HG03095 (cell line): ENCODE results near the gene FKBP1C.
"Not testable (repeated sequence)": the region's sequence is repeated elsewhere in the genome, so short reads cannot be mapped to it uniquely, and the experiment has no call there.

Experiments used
- ATAC-seq: cut with Tn5 transposase; IDR thresholded peaks from one replicate; pipeline ENCODE4 v1.9.1; 2021; ENCODE audit warnings: moderate library complexity; ENCODE audit not compliant: unreplicated experiment

FKBP1C gene

GRCh38 chr6:63211343-63211742 is at the start of gene FKBP1C:
Gene FKBP1C (plus strand): TSS chr6:63211469.
- ATAC-seq: not testable (repeated sequence)

- ATAC-seq: not testable (repeated sequence)
Measured at GRCh38 chr6:63164047-63164803, 47.0 kb upstream of the FKBP1C start.

GRCh38 chr6:63174173-63174572 is 37.1 kb upstream of the FKBP1C start:
- ATAC-seq: no peak

- ATAC-seq: no peak
Measured at GRCh38 chr6:63176181-63176580, 35.1 kb upstream of the FKBP1C start.

GRCh38 chr6:63180367-63180766 is 30.9 kb upstream of the FKBP1C start:
- ATAC-seq: no peak

- no peak for ATAC-seq
Measured at GRCh38 chr6:63186970-63187369, 24.3 kb upstream of the FKBP1C start.

GRCh38 chr6:63188828-63189227 is 22.4 kb upstream of the FKBP1C start:
- ATAC-seq: no peak

GRCh38 chr6:63193324-63193723 is 17.9 kb upstream of the FKBP1C start:
- ATAC-seq: no peak

- no peak for ATAC-seq
Measured at GRCh38 chr6:63197741-63198140, 13.5 kb upstream of the FKBP1C start.

- ATAC-seq: no peak
Measured at GRCh38 chr6:63213325-63213724, 2.1 kb downstream of the FKBP1C start.

- ATAC-seq: no peak
Measured at GRCh38 chr6:63214816-63215215, 3.5 kb downstream of the FKBP1C start.

- ATAC-seq: no peak
Measured at GRCh38 chr6:63224179-63224578, 12.9 kb downstream of the FKBP1C start.

- not testable (repeated sequence) for ATAC-seq
Measured at GRCh38 chr6:63225987-63226386, 14.7 kb downstream of the FKBP1C start.

- ATAC-seq: not testable (repeated sequence)
Measured at GRCh38 chr6:63227928-63228894, 16.9 kb downstream of the FKBP1C start.

GRCh38 chr6:63230027-63230426 is 18.8 kb downstream of the FKBP1C start:
- not testable (repeated sequence) for ATAC-seq

- not testable (repeated sequence) for ATAC-seq
Measured at GRCh38 chr6:63230511-63230910, 19.2 kb downstream of the FKBP1C start.

- ATAC-seq: no peak
Measured at GRCh38 chr6:63236398-63236817, 25.1 kb downstream of the FKBP1C start.

GRCh38 chr6:63245420-63245819 is 34.2 kb downstream of the FKBP1C start:
- no peak for ATAC-seq

- no peak for ATAC-seq
Measured at GRCh38 chr6:63245909-63246308, 34.6 kb downstream of the FKBP1C start.

- no peak for ATAC-seq
Measured at GRCh38 chr6:63246581-63246980, 35.3 kb downstream of the FKBP1C start.

GRCh38 chr6:63249875-63250482 is 38.7 kb downstream of the FKBP1C start:
- ATAC-seq: no peak
